Ascending aorta (tissue), 2 donors: Measurements from ENCODE around the gene PLEKHF1. TPM values are rescaled to one million over a fixed set of nuclear protein-coding genes. Genes with fewer than 3 reads are reported as not detected.

Source experiments
- DNase-seq, 2 donors: peaks; one replicate each; pipeline ENCODE4 v3.0.0-alpha.2; 2019; ENCODE audit warnings: low spot score in 2 of 2
- H3K27ac ChIP-seq, 2 donors: fragments of 200-600 bp; sonication (generic); one replicate each; pipeline ENCODE4 v1.5.1; 2016 to 2017; ENCODE audit warnings: mild to moderate bottlenecking in 1 of 2
- H3K27me3 ChIP-seq: fragments of 200-600 bp; sonication (generic); one replicate; pipeline ENCODE4 v1.5.1; 2017
- H3K36me3 ChIP-seq, 2 donors: fragments of 200-600 bp; sonication (generic); one replicate each; pipeline ENCODE4 v1.5.1; 2016
- H3K4me1 ChIP-seq, 2 donors: fragments of 200-600 bp; sonication (generic); one replicate each; pipeline ENCODE4 v1.5.1; 2016 to 2017; ENCODE audit warnings: mild to moderate bottlenecking in 1 of 2
- H3K4me3 ChIP-seq, 2 donors: fragments of 200-600 bp; sonication (generic); one replicate each; pipeline ENCODE4 v1.5.1; 2016 to 2017; ENCODE audit warnings: mild to moderate bottlenecking in 1 of 2
- H3K9me3 ChIP-seq, 2 donors: fragments of 200-600 bp; sonication (generic); one replicate each; pipeline ENCODE4 v1.5.1; 2016
- CTCF ChIP-seq, 3 experiments: fragments of 200-600 bp in 2 of 3; fragments of 450-650 bp in 1 of 3; sonication (generic) in 2 of 3; IDR thresholded peaks; one replicate each; pipeline ENCODE4 v1.5.1; 2016 to 2019; ENCODE audit warnings: antibody characterized with exemption in 3 of 3, mild to moderate bottlenecking in 1 of 3, moderate library complexity in 1 of 3
- intact Hi-C: fragments of 100-400 bp; cut with DNase I; formaldehyde crosslinking; loops from one replicate; pipeline ENCODE4 v1.15.1; 2023
- total RNA-seq: library from RNA; depleted of rRNA; stranded (reverse); fragments of >200 nt; gene quantifications from one replicate; pipeline ENCODE4 v1.1.0, GENCODE V29; 2016

PLEKHF1 gene
- total RNA-seq, 1 donor from 2014 or later, result 68.3 TPM

- H3K27me3 ChIP-seq, result no peaks in the 10 kb centered on the region
- H3K27ac ChIP-seq, result no peak overlapping the region
- no peak for DNase-seq
- no peaks in the 10 kb centered on the region for H3K36me3 ChIP-seq
- H3K4me3 ChIP-seq, result no peak overlapping the region
- no peak for TF ChIP-seq CTCF (IDR thresholded peaks at IDR 0.05)
- no peaks in the 10 kb centered on the region for H3K9me3 ChIP-seq
- intact Hi-C loops, result no loop called here
- H3K4me1 ChIP-seq, result no peaks in the 10 kb centered on the region
Measured at GRCh38 chr19:29631450-29631849, 33.8 kb upstream of the PLEKHF1 start.

GRCh38 chr19:29634002-29634401 is 31.3 kb upstream of the PLEKHF1 start:
- Histone ChIP-seq H3K36me3 (no peaks in the 10 kb centered on the region), H3K4me1 (no peaks in the 10 kb centered on the region), H3K27me3 (no peaks in the 10 kb centered on the region), H3K4me3 (no peak overlapping the region), H3K9me3 (no peaks in the 10 kb centered on the region), H3K27ac (no peak overlapping the region)
- no peak for DNase-seq
- no peak for TF ChIP-seq CTCF (IDR thresholded peaks at IDR 0.05)
- intact Hi-C loops, result no loop called here

- no peak overlapping the region for H3K4me3 ChIP-seq
- H3K27me3 ChIP-seq, result no peaks in the 10 kb centered on the region
- no peak overlapping the region for H3K27ac ChIP-seq
- TF ChIP-seq CTCF (IDR thresholded peaks at IDR 0.05), result no peak
- intact Hi-C loops, result no loop called here
- H3K9me3 ChIP-seq, result no peaks in the 10 kb centered on the region
- H3K36me3 ChIP-seq, result no peaks in the 10 kb centered on the region
- H3K4me1 ChIP-seq, result no peaks in the 10 kb centered on the region
- no peak for DNase-seq
Measured at GRCh38 chr19:29634423-29635130, 30.7 kb upstream of the PLEKHF1 start.

- H3K36me3 ChIP-seq, result no peaks in the 10 kb centered on the region
- H3K27ac ChIP-seq, result no peak overlapping the region
- no peaks in the 10 kb centered on the region for H3K27me3 ChIP-seq
- DNase-seq, result no peak
- H3K4me1 ChIP-seq, result no peaks in the 10 kb centered on the region
- TF ChIP-seq CTCF (IDR thresholded peaks at IDR 0.05), result no peak
- intact Hi-C loops, result no loop called here
- no peak overlapping the region for H3K4me3 ChIP-seq
- no peaks in the 10 kb centered on the region for H3K9me3 ChIP-seq
Measured at GRCh38 chr19:29635963-29636362, 29.3 kb upstream of the PLEKHF1 start.

- Histone ChIP-seq H3K36me3 (no peaks in the 10 kb centered on the region), H3K27me3 (no peaks in the 10 kb centered on the region), H3K9me3 (no peaks in the 10 kb centered on the region), H3K27ac (no peak overlapping the region), H3K4me1 (no peaks in the 10 kb centered on the region), H3K4me3 (no peak overlapping the region)
- DNase-seq, result no peak
- TF ChIP-seq CTCF (IDR thresholded peaks at IDR 0.05), result no peak
- intact Hi-C loops, result no loop called here
Measured at GRCh38 chr19:29636553-29637360, 28.5 kb upstream of the PLEKHF1 start.
